ENCODE measurements around the gene MIPEP. TPM values are rescaled to one million over a fixed set of nuclear protein-coding genes. Genes with fewer than 3 reads are reported as not detected.

The MIPEP gene
- total RNA-seq, 3 donors from 2014 or later: 17.3 to 27.0 (median 24.6) TPM

DNA sequence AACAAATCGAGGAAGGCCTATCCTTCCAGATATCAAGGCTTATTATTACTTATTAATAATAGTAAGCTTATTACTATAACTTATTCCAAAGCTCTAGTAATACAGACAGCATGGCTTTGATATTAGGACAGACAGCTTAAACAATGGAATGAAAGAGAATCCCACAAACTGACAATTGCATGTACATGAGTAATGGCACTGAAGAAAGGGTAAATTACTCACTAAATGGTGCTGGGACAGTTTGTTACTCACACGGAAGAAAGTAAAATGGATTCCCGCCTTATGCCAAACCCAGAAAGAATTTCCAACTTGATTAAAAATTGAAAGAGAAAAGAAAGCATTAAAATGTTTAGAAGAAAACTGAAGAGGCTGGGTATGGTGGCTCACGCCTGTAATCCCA, 60.3 kb downstream of the MIPEP start:
- no peak overlapping the region for H3K4me3 ChIP-seq
- no peaks in the 10 kb centered on the region for H3K9me3 ChIP-seq
- intact Hi-C loops (cut with DNase I, micrococcal nuclease): no loop called here
- ATAC-seq (no peak), DNase-seq (no peak)
- no peaks in the 10 kb centered on the region for H3K4me1 ChIP-seq (ENCODE audit: low read depth)
- no peaks in the 10 kb centered on the region for H3K36me3 ChIP-seq (ENCODE audit: low read depth)
- no peak for TF ChIP-seq CTCF (IDR thresholded peaks at IDR 0.05)

DNA sequence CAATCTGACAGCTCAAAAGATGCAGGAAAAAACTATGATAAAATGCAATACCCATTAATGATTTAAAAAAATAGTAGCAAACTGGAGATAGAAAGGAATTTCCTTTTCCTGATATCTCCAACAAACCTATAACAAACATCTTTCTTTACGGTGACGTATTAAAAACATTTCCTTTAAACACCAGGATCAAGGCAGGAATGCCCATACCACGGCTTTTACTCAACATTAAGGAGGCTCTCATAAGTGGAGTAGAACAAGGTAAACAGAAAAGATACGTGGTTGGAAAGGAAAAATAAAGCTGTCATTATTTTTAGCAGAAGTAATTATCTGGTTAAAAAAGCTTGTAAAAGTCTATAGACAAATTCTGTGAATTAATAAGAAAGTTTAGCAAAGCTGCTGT, 61.1 kb downstream of the MIPEP start:
- DNase-seq (no peak), ATAC-seq (no peak)
- intact Hi-C loops (cut with DNase I, micrococcal nuclease): no loop called here
- H3K4me3 ChIP-seq: no peak overlapping the region
- no peak for TF ChIP-seq CTCF (IDR thresholded peaks at IDR 0.05)
- H3K36me3 ChIP-seq (ENCODE audit: low read depth): no peaks in the 10 kb centered on the region
- no peaks in the 10 kb centered on the region for H3K9me3 ChIP-seq
- no peaks in the 10 kb centered on the region for H3K4me1 ChIP-seq (ENCODE audit: low read depth)

GRCh38 chr13:23825179-23825578, 64.0 kb downstream of the MIPEP start:
- DNase-seq: no peak
- intact Hi-C loops (cut with DNase I, micrococcal nuclease): no loop called here
- no peaks in the 10 kb centered on the region for H3K9me3 ChIP-seq
- no peak for ATAC-seq
- H3K4me3 ChIP-seq: no peak overlapping the region
- no peaks in the 10 kb centered on the region for H3K36me3 ChIP-seq (ENCODE audit: low read depth)
- TF ChIP-seq CTCF (IDR thresholded peaks at IDR 0.05): no peak
- H3K4me1 ChIP-seq (ENCODE audit: low read depth): no peaks in the 10 kb centered on the region

GRCh38 chr13:23824371-23824770, 64.8 kb downstream of the MIPEP start:
- H3K4me3 ChIP-seq: no peak overlapping the region
- H3K9me3 ChIP-seq: no peaks in the 10 kb centered on the region
- intact Hi-C loops (cut with DNase I, micrococcal nuclease): no loop called here
- TF ChIP-seq CTCF (IDR thresholded peaks at IDR 0.05): no peak
- no peaks in the 10 kb centered on the region for H3K36me3 ChIP-seq (ENCODE audit: low read depth)
- ATAC-seq: no peak
- DNase-seq: no peak
- no peaks in the 10 kb centered on the region for H3K4me1 ChIP-seq (ENCODE audit: low read depth)

DNA sequence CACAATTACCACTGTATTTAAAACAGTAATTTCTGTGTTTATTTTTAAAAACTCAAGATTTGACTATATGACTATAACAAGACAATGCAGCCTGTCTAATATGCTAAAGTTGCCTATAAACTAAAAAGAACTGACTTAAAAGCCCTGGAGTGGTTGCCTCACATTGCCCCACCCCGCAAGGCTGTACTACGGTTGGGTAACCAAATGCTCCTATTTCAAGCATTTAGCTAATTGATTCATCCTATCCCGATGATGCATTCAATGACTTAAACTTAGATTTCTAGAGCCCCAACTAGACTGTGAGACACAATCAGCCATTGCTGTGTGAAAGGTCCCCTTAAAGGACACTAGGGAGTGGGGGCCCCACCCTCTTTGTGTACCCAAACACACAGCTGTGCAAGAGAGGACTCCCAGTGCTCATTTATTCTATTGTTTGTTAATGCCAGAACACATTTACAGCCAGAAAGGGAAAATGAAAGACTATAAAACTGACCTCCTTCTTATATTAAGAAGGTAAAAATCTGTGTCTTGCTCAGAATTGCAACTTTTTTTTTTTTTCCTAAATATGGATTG, 66.9 kb downstream of the MIPEP start:
- Histone ChIP-seq H3K4me1 (ENCODE audit: low read depth) (no peaks in the 10 kb centered on the region), H3K4me3 (no peak overlapping the region), H3K36me3 (ENCODE audit: low read depth) (no peaks in the 10 kb centered on the region), H3K9me3 (no peaks in the 10 kb centered on the region)
- TF ChIP-seq CTCF (IDR thresholded peaks at IDR 0.05): no peak
- ATAC-seq (no peak), DNase-seq (no peak)
- intact Hi-C loops (cut with DNase I, micrococcal nuclease): no loop called here

GRCh38 chr13:23820530-23820929, 68.7 kb downstream of the MIPEP start:
- H3K4me3 ChIP-seq: no peak overlapping the region
- H3K9me3 ChIP-seq: no peaks in the 10 kb centered on the region
- H3K4me1 ChIP-seq (ENCODE audit: low read depth): no peaks in the 10 kb centered on the region
- H3K36me3 ChIP-seq (ENCODE audit: low read depth): no peaks in the 10 kb centered on the region
- TF ChIP-seq CTCF (IDR thresholded peaks at IDR 0.05): no peak
- ATAC-seq: no peak
- no peak for DNase-seq
- intact Hi-C loops (cut with DNase I, micrococcal nuclease): no loop called here
